Measurements from ENCODE around the gene NKD2.
"Not testable (repeated sequence)": the region's sequence is repeated elsewhere in the genome, so short reads cannot be mapped to it uniquely, and the experiment has no call there.

NKD2 gene, protein sequence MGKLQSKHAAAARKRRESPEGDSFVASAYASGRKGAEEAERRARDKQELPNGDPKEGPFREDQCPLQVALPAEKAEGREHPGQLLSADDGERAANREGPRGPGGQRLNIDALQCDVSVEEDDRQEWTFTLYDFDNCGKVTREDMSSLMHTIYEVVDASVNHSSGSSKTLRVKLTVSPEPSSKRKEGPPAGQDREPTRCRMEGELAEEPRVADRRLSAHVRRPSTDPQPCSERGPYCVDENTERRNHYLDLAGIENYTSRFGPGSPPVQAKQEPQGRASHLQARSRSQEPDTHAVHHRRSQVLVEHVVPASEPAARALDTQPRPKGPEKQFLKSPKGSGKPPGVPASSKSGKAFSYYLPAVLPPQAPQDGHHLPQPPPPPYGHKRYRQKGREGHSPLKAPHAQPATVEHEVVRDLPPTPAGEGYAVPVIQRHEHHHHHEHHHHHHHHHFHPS

DNA sequence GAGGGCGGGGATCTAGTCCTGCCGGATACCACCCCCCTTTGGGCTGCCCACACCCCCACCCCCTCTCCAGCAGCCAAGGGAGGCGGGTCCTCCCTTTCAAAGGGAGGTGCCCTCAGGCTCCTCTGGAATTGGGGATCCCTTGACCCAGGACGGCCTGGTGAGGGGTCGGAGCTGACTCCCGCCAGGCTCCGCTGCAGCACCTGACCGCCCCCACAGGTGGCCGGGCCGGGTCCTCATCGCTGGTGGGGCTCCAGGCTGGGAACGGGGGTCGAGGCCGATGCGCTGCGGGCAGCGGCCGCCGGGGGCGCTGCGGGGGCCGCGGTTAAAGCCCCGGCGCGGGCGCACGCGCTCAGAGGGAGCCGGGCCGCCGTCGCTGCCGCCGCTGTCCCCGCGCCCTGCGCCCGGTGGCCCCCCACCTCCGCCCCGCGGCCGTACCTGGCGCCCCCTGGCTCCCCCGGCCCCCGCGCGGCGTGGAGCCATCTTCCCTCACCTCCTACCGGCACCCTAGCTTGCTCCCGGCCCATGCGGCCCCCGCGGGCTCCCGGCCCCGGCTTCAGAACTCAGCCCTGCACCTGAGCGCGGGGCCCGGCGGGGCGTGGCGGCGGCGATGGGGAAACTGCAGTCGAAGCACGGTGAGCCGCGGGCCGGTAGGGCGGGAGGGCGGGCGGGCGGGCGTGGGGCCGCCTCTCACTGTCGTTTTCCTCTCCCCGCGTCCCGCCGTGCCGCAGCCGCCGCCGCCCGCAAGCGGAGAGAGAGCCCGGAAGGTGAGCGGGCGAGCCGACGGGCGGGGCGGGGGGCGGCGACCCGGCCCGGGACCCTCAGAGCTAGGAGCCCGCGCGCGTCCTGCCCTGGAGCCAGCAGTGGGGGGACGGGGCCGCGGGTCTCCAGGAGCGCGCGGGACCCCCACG, at the start of gene NKD2:
NKD2 (plus strand) TSS at position 352 of the 908 bp plus-strand sequence; CDS start at position 608, 256 bp downstream.
- DNase-seq (ENCODE audit: low spot score) = peak; percentile 86

DNA sequence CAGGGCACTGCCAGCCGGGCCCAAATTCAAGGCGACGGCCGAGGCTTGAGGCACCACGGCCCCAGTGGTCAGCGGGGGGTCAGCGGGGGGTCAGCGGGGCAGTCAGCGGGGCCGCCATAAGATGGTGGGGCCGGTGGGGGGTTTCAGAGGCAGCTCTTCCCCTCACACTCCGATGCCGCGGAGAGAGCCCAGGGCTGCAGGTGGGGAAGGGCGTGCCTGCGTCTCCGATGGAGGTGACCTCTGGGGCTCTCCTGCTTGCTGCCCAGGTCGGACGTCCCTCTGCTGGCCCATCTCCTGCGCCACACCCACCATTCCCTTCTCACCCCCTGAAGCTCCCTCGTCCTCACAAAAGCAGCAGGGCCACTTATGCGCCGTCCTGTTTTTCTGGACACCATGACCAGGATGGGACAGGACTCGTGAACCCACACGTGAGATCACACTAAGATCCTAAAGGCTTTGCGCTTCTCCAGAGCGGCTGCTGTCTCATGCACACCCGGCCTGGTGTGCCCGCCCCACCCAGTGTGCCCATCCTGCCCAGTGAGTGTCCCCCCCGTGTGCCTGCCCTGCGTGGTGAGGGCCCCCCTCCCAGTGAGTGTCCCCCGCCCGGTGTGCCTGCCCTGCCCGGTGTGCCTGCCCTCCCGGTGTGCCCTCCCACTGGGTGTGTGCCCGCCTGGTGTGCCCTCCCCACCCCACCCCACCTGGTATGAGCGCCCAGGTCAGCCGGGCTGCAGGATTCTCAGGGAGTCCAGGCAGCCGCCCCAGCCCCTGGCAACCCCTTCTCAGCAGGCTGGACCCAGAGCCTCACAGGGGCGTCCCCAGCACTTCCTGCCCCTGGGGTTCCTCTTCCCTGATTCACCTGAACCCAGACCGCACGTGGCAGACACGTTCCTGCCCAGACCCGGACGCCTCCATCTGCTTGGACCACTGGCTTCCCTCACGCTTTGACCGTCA, 48.7 kb upstream of the NKD2 start:
- DNase-seq (ENCODE audit: low spot score) = no peak

DNA sequence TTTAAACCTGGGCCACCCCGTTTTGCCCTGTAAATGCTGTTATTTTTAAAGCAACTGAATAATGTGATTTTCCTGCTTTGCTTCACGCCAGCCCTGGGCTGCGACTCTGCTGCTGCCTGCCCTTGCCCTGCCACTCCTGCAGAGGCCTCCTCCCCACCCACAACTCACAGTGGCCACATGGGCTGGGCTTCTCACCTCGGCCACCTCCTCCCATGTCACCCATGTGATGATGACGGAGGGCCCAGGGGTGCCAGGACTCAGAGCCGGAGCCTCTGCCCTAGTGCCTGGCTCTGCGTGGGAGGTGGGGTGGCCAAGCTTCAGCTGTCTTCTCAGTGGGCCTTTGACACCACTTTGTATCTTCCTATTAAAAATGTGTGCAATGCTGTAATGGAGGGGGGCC, 48.1 kb upstream of the NKD2 start:
- DNase-seq (ENCODE audit: low spot score) = no peak

DNA sequence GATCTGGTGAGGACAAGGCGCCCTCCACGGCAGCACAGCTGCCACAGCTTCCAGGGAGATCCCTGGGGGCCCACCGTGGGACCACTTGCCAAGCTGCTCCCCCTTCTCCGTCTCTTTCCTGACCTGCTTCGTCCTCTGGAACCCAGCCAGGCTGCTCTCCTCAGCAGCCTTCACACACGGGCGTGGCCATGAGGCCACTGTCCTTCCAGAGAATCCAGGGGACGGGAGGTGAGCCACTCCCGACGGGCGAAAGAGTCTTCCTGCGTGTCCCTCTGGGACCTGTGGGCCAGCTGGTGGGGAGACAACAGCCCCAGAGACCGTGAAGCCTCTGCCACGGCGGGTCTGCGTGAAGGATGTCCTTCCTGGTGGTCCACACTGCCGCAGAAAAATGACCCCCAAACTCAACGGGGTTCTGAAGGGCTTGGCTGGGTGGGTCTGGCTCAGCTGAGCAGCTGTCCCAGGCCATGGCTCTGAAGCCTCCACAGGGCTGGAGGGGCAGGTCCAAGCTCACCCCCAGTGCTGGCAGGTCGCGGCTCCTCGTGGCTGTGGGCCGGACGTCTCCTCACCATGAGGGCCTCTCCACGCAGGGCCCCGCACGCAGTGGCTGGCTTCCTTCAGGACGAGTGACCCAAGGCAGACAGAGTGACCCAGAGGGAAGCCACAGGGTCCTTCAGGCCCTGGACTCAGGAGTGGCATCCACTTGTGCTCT, 47.4 kb upstream of the NKD2 start:
- no peak for DNase-seq (ENCODE audit: low spot score)

DNA sequence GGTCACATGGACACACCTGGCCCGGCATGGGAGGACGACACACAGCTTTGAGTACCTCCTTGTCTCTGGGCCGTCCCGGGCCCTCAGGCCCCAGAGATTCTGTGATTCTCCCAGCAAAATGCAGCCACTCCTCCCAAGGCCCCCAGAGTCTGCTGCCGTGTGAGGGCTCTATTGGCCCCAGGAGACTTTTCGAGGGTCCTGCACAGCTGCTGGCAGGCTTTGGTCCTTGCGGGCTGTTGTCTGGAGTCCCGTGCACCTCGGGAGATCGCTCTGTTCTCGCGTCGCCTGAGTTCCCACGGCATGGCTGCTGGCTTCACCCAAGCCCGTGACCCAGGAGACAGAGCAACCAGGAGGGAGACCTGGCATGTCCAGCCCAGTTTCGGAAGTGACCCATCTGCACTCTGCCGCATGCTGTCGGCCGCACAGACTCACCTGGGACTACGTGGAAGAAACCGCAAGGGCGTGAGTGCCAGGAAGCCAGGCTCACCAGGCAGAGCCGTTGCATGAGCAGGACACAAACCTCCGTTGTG, 46.8 kb upstream of the NKD2 start:
- DNase-seq (ENCODE audit: low spot score) = no peak

DNA sequence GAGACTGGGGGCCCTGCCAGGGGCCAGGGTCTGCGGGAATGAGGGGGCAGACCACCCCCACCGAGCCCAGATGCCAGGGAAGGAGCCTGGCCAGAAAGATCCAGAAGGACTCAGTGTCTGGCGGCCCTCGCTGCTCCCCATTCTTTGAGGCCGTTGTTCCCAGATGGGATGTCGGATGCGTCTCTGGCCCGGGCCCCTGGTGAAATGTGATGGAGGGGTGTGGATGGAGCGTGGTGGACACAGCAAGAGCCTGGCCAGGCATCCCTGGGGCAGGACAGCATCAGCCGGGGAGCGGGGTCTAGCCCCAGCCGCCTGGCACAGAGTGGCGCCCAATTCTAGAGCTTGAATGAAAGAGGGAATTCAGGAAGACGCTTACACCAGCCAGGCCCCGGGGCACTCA, 46.2 kb upstream of the NKD2 start:
- no peak for DNase-seq (ENCODE audit: low spot score)

DNA sequence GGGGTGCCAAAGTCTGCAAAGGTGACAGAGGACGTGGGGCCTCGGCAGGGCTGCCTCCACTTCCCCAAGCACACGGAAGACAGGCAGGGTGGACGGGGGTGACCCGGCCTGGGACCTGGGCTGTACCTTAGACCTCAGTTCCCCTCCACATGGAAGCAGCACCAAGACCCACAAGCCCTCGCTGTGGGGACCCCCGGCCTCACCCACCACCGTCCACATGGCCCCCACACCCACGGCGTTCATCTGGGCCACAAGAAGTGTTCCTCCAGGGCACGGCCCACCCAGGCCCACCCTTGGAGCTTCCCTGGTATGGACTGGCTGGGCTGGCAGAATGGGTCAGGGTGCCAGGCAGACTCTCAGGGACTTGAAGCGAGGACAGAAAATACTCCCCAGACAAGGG, 45.8 kb upstream of the NKD2 start:
- no peak for DNase-seq (ENCODE audit: low spot score)

DNA sequence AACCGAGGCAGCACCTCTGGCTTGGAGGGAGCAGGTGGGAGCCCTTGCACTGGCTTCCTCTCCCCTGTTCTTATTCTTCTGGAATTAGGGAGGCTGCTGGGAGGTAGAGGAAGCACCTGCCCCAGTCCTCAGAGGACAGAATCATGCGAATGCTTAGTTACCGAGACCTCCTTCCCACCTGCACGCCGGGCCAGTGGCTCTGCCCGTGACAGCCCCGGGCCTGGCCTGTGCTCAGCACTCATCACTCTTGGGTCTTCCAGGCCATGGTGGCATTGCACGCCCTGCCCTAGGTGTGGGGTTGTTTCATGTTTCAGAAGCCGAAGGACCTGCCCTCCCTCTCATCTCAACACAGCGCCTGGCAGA, 45.3 kb upstream of the NKD2 start:
- DNase-seq (ENCODE audit: low spot score) = no peak

DNA sequence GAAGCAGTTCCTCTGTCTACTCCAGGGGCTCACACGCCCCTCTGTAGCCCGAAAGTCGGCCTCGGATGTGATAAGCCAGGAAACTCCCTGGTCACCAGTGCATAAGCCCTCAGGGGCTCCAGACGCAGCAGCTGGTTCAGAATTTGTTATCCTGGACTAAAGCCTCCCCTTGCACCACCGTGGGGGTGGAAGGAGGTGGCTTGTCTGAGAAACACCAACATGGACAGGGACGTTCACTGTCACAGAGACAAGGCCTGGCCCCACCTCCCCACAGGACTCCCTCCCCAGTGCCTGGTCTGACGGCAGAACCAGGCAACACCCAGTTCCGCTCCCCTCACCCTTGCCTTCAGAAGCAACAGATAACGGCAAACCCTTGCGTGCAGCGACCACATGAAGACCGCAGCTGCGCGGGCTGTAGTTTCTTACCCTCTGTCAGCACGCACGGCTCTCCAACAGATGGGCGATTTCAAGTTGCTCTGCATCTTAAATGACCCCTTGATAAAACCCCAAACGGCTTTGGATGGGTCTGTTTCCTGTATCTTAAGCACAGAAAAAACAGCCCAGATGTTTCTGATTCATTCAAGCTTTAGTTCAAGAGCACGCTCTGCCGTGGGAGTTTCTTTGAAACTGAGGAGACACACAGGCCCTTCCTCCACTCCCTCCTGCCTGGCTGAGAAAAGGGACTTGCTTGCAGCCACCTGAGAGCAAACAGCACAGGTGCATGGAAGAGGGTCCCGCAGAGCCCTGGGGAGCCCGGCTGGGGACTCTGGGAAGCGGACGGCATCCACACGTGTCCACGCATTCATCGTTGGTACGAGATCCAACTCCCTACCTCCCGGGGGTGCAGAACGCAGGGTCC, 44.7 kb upstream of the NKD2 start:
- no peak for DNase-seq (ENCODE audit: low spot score)

DNA sequence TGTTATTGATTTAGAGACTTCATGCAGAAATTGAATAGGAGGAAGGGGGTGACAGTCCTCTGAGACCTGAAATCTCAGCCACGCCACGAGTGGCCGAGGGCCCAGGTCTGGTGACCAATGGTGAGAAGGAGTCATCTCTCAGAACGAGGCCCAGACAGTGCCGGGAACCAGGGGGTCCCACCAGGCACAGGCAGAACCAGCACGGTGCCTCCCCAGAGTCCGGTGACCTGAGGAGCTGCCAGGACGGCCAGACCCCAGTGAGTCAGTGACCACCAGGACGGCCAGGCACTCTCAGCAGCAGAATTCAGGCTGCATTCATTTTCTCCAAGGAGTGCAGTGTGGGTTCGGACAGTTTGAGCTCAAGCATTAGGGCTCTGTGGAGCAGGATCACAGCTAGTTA, 43.8 kb upstream of the NKD2 start:
- DNase-seq (ENCODE audit: low spot score) = no peak

DNA sequence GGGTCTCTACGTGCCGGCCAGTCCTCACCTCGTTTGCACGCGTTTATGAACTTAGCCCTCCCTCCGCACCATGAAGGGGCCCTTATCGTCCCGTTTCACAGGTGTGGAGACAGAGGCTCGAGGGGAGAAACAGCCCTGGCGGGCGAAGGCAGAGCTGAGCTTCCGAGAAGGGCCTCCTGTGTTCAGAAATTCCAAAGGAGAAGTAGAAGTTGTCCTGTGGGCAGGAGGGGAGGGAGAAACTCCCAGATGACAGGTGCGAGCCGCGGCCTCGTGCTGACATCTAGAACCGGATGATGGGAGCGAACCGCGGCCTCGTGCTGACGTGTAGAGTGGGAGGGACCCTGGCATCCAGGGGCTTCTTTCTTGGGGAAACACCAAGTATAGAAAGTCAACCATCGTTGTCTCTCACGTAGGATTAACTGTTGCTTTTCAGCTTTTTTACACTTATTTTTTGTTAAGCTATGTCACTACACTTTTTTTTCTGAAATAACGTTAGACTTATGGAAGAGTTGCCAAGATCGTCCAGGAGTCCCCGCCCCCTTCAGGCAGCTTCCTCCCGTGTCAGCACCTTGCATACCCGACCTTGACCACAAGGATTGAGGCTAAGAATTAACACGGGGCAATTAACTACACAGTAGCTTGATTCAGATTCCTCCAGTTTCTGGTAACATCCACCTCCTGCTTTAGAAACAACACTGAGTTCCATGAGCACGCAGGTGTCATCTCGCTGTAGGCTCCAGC, 42.8 kb upstream of the NKD2 start:
- DNase-seq (ENCODE audit: low spot score) = no peak

DNA sequence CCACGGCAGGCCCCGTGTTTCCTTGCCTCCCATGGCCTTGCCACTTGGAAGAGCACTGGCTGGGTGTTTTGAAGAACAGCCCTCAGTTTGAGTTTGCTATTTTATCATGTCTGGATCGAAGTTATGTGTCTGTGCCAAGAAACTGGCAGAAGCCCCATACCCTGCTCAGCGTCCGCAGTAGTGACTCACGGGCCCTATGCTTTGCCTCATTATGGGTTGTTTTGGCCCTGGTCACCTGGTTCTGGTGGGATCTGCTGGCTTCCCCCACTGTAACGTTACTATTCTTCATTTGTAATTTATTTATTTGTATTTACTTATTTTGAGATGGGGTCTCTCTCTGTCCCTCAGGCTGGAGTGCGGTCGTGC, 42.3 kb upstream of the NKD2 start:
- no peak for DNase-seq (ENCODE audit: low spot score)

DNA sequence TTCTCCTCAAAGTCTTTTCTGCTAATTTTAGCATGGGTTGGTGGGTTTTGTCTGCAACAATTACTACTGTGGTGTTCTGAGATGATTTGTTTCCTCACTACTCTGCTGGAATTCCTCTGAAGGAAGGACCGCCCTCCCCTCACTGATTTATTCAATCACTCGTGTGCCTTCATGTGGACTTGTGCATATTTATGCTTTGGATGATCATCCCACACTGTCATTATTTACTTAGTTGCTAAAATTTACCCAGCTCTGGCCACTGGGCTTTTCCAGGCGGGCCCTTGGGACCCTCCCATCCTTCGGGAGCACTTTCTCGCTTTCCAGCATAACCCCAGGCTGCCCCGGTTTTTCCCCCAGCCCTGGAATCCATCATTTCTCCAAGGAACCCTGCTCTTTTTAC, 41.7 kb upstream of the NKD2 start:
- no peak for DNase-seq (ENCODE audit: low spot score)

DNA sequence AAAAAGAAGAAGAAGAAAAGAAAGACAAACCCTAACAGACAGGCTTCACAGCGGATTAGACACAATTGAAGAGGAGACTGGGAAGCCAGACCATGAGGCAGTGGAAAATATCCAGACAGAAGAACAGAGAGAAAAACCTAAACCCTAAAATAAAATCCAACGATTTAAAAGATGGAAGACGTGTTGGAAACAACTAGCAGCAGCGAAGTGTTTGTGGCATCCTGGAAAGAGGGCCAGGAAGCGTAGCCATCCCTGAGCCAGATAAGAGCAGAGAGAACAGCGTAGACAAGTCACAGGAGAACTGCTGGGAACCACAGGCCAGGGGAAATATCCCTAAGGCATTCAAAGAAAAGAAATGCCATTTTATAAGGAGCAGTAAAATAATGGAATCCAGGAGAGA, 39.7 kb upstream of the NKD2 start:
- no peak for DNase-seq (ENCODE audit: low spot score)

DNA sequence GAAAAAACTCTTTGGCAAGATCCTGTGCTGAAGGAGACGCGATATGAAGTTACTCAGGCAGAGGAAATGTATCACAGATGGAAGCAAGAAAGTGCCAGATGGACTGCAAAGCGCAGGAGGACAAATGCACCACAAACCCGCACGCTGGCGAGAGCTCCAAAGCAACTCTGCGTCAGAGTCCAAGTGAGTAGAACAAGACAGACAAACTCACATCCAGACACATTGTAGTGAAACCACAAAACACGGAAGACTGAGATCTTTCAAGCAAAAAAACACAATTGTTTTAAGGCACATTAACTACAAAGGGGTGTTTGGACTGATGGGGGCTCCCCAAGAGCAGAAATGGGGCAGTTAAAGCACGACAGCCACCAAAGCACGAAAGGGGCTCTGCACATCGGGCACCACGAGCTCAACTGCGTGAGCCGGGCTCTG, 39.2 kb upstream of the NKD2 start:
- DNase-seq (ENCODE audit: low spot score) = no peak

DNA sequence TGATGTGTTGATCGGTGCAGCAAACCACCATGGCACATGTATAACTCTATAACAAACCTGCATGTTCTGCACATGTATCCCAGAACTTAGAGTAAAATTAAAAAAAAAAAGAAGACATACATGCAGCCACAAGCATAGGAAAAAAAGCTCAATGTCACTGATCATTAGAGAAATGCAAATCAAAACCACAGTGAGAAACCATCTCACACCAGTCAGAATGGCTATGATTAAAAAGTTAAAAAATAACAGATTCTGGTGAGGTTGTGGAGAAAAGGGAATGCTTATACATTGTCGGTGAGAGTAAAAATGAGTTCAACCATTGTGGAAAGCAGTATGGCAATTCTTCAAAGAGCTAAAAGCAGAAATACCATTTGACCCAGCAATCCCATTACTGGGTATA, 36.0 kb upstream of the NKD2 start:
- DNase-seq (ENCODE audit: low spot score) = not testable (repeated sequence)

DNA sequence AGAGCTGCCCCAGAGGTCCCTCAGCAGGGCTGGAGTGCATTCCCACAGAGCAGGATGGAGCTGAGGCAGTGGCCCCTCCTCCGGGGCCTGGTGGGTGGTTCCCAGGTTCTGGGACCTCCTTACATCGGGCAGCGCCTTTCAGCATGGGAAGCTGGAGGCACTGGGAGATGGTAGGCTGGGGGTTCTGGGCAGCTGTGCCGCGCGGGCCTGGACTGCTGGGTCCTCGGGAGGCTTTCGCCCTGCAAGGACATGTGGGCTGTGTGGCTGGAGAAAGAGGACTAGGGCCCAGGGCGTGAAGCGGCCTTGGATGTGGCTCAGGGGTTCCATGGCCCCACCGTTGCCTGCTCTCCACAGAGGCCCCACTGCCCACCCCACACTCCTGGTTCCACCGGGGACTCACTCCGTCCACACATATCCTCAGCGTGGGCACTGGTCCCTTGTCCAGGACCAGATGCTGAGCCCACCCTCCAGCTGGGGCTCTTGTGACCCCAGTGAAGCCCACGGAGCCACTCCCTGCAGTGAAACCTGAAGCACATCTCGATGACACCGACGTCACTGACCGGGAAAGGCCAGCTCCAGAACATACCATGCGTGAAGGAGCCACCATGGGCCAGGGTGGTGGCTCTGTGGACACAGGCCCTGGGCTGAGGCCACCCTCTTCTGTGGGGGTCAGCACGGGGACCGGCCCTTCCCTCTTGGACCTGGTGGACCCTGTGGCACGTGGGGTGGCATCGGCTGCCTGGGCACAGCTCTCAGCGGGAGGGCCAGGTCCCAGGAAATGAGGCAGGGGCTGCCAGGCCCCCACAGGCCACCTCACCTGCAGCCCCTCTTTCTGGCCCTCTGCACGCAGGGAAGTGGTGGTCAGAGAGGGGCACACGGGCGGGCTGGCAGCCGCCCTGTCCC, 31.5 kb upstream of the NKD2 start:
- DNase-seq (ENCODE audit: low spot score) = no peak

DNA sequence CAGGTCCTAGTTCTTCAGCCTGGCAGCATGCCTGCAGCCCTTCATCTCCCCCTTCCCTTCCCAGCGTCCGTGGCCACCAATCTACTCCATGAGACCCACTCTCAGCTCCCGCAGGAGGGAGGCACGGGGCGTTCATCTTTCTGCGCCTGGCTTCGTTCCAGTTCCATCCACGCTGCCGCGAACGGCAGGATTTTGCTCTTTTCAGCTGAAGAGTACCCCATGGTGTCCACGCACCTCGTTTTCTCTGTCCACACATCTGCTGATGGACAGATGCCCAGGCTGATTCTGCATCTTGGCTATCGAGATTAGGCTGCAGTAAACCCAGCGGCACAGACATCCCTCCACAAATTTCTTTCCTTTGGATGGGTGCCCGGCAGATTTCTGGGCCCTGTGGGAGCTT, 30.5 kb upstream of the NKD2 start:
- no peak for DNase-seq (ENCODE audit: low spot score)
